Uterine smooth muscle cell (primary cell): ENCODE data around the gene RABEP2. TPM values are rescaled to one million over a fixed set of nuclear protein-coding genes. Genes with fewer than 3 reads are reported as not detected.

Experiments used
- total RNA-seq: library from RNA; depleted of rRNA; stranded (reverse); fragments of >200 nt; gene quantifications from 2 replicates; pipeline ENCODE4 v1.2.3, GENCODE V29; 2014

Gene RABEP2, protein sequence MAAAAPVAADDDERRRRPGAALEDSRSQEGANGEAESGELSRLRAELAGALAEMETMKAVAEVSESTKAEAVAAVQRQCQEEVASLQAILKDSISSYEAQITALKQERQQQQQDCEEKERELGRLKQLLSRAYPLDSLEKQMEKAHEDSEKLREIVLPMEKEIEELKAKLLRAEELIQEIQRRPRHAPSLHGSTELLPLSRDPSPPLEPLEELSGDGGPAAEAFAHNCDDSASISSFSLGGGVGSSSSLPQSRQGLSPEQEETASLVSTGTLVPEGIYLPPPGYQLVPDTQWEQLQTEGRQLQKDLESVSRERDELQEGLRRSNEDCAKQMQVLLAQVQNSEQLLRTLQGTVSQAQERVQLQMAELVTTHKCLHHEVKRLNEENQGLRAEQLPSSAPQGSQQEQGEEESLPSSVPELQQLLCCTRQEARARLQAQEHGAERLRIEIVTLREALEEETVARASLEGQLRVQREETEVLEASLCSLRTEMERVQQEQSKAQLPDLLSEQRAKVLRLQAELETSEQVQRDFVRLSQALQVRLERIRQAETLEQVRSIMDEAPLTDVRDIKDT
- 38.7 and 42.5 TPM in 2 replicates for total RNA-seq

DNA sequence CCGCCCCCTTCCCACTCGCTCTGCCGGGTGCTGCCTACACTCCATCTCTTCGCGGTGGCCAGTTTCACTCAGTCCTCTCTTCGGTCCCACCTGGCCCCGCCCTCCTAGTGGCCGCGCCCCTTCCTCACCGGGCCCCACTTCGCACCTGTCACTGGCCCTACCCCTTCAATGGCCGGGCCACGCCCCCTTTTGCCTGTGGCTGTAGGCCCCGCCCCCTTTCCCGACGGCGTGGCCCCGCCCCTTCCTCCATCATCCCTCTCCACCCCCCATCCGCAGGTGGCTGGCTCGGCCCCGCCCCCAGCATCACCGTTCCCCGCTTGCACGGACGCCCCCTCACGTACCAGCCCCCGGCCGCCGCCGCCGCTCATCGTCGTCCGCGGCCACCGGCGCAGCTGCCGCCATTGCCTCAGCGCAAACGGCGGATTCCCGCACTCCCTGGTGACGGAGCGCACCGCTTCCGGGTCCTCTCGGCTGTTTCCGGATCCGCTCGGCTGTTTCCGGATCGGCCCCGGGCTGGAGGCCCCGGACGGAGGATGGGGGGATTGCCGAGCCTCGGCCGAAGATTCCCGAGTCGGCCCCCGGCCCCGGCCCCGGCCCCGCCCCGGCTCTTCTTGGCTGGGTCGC, at the start of gene RABEP2:
Gene RABEP2 (minus strand): TSS at position 477 of the 624 bp plus-strand sequence. CDS start 75 bp downstream, at position 402.

DNA sequence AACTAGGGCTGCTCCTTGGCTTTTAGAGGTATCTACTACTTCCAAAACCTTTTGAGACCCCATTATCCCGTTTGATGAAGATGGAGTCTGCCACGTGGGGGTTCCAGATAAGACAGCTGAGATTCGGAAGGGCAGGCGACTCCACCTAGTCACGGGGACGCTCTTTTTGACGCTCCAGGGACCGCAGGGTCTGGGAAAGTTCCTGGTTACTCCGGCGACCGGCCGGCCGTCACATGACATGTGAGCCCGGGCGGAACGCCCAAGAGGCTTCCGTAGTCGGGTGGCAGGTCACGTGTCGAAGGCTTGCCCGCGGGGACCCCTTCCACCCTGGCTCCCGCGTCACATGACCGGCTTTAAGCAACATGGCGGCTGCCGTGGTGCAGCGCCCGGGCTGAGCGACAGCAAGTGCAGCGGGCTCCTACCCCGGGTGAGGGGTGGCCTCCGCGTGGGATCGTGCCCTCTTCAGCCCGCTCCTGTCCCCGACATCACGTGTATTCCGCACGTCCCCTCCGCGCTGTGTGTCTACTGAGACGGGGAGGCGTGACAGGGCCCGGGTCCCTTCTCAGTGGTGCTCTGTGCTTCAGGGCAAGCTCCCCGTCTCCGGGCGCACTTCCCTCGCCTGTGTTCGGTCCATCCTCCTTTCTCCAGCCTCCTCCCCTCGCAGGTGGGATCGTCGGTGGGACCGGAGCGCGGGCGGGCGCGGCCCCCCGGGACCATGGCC, 49.6 kb upstream of the RABEP2 start, which contains the start of gene SPNS1:
Gene SPNS1 (plus strand): TSS at position 342 of the 721 bp plus-strand sequence. CDS start 374 bp downstream, at position 716.

DNA sequence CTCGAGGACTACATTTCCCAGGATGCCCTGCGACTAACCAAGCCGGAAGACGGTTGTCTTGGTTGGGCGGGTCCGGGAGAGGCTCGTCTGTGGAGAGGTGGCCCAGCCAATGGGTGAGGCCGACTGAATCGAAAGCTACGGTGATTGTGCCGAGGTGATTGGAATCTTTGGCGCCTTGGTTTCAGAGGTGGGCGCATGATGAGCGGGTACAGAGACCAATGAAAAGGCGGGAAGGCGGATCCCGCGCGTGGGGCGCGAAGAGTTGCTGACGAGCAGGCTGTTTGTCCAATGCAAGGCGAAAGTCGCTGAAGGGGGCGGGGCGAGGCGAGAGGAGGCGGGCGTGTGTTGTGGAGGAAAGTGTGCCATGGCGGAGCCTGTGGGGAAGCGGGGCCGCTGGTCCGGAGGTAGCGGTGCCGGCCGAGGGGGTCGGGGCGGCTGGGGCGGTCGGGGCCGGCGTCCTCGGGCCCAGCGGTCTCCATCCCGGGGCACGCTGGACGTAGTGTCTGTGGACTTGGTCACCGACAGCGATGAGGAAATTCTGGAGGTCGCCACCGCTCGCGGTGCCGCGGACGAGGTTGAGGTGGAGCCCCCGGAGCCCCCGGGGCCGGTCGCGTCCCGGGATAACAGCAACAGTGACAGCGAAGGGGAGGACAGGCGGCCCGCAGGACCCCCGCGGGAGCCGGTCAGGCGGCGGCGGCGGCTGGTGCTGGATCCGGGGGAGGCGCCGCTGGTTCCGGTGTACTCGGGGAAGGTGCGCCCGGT, 25.8 kb upstream of the RABEP2 start, which contains the start of gene NFATC2IP:
Gene NFATC2IP (plus strand): TSS at position 290 of the 762 bp plus-strand sequence. CDS start 75 bp downstream, at position 365.

DNA sequence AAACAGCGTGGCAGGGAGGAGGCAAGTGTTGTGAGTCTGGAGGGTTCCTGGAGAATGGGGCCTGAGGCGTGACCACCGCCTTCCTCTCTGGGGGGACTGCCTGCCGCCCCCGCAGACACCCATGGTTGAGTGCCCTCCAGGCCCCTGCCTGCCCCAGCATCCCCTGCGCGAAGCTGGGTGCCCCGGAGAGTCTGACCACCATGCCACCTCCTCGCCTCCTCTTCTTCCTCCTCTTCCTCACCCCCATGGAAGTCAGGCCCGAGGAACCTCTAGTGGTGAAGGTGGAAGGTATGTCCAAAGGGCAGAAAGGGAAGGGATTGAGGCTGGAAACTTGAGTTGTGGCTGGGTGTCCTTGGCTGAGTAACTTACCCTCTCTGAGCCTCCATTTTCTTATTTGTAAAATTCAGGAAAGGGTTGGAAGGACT, 6.8 kb upstream of the RABEP2 start, which contains the start of gene CD19:
Gene CD19 (plus strand): TSS at position 171 of the 425 bp plus-strand sequence. CDS start 30 bp downstream, at position 201.

DNA sequence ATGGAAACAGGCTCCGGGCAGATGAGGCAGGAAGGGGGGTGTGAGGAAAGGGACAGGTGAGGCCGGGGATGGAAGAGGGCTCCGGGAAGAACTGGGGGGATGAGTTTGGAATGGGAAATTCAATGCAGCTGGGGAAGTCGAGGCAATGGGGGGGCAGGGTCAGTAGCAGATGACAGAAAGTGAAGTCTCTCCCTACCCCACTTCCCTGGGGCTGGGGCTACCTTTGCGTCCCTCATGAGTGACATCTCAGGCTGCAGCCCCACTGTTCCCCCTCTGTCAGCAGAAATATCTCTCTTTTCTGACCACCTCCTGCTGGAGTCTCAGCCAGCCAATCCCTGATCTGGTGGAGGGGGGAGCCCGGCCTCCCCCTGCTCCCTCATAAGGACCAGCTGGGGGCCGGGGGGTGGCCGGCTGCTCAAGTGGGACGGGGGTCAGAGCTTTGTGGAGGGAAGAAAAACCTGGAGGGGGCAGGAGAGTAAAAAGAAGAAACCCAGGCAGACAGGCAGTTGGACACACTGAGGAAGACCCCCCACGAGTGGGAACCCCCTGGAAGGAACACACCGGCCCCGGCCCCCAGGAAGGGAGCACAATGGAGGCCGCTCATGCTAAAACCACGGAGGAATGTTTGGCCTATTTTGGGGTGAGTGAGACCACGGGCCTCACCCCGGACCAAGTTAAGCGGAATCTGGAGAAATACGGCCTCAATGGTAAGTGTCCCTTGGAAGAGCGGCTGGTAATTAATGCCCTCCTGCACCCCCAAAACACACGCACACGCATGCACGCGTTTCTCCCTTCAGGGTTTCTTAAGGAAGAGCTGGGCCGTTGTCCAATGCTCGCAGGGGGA, 46.7 kb downstream of the RABEP2 start, which contains the start of gene ATP2A1:
Gene ATP2A1 (plus strand): TSS at position 406 of the 844 bp plus-strand sequence. CDS start 184 bp downstream, at position 590.

Other genes starting within 250 kb of the RABEP2 start
- gene EIF3C, start 213.8 kb downstream of the RABEP2 start, total RNA-seq, result 108 and 129 TPM in 2 replicates
- 4.1 and 4.3 TPM in 2 replicates for gene NPIPB9, start 173.5 kb downstream of the RABEP2 start, total RNA-seq
- gene ATXN2L, start 102.2 kb downstream of the RABEP2 start, total RNA-seq, result 62.1 and 67.1 TPM in 2 replicates
- gene TUFM, start 78.9 kb downstream of the RABEP2 start, total RNA-seq, result 126 and 136 TPM in 2 replicates
- gene SH2B1, start 61.4 kb downstream of the RABEP2 start, total RNA-seq, result 10.3 and 12.0 TPM in 2 replicates
- 0.22 and 0.25 TPM in 2 replicates for gene ATP2A1, start 46.8 kb downstream of the RABEP2 start, total RNA-seq
- not detected in 2 replicates for gene CD19, start 6.7 kb upstream of the RABEP2 start, total RNA-seq
- 14.1 and 21.6 TPM in 2 replicates for gene NFATC2IP, start 25.7 kb upstream of the RABEP2 start, total RNA-seq
- gene SPNS1, start 49.5 kb upstream of the RABEP2 start, total RNA-seq, result 23.7 and 32.6 TPM in 2 replicates
- gene LAT, start 59.8 kb upstream of the RABEP2 start, total RNA-seq, result 0.33 and 0.87 TPM in 2 replicates